GM10266 (cell line): ENCODE measurements around the gene ZNF785.
"Not testable (repeated sequence)": the region's sequence is repeated elsewhere in the genome, so short reads cannot be mapped to it uniquely, and the experiment has no call there.

Source experiments
- DNase-seq: peaks from one replicate; pipeline ENCODE4 v3.0.0; 2012; ENCODE audit errors: extremely low spot score
- CTCF ChIP-seq: IDR thresholded peaks from 2 replicates; pipeline ENCODE4 v1.5.1; 2012; ENCODE audit warnings: mild to moderate bottlenecking, low read depth; ENCODE audit not compliant: control insufficient read depth, insufficient read depth; ENCODE audit errors: missing control alignments

The ZNF785 gene

GRCh38 chr16:30585400-30586191, at the start of gene ZNF785:
Gene ZNF785, minus strand, starts transcription at chr16:30585697. Its CDS starts 86 bp downstream, at chr16:30585611.
- peak; percentile 98 for DNase-seq
- peak; percentile 41 for TF ChIP-seq CTCF

GRCh38 chr16:30633526-30633925, 48.0 kb upstream of the ZNF785 start:
- no peak for DNase-seq
- TF ChIP-seq CTCF = no peak

- not testable (repeated sequence) for DNase-seq
Measured at GRCh38 chr16:30632454-30632853, 47.0 kb upstream of the ZNF785 start.

- peak; percentile 81 for TF ChIP-seq CTCF
- peak; percentile 72 for DNase-seq
Measured at GRCh38 chr16:30628628-30629540, 43.4 kb upstream of the ZNF785 start.

GRCh38 chr16:30626236-30626635, 40.7 kb upstream of the ZNF785 start:
- DNase-seq = no peak
- TF ChIP-seq CTCF = no peak

GRCh38 chr16:30623536-30624283, 38.2 kb upstream of the ZNF785 start:
- TF ChIP-seq CTCF = no peak
- DNase-seq = no peak

- no peak for TF ChIP-seq CTCF
- DNase-seq = no peak
Measured at GRCh38 chr16:30622455-30623032, 37.0 kb upstream of the ZNF785 start.
